GM10266 (cell line): Measurements from ENCODE around the gene PRDM8.

ENCODE experiments used
- DNase-seq: peaks from one replicate; pipeline ENCODE4 v3.0.0; 2012; ENCODE audit errors: extremely low spot score
- TF ChIP-seq, protein P1 (sequence below): IDR thresholded peaks from 2 replicates; pipeline ENCODE4 v1.5.1; 2012; ENCODE audit warnings: mild to moderate bottlenecking, low read depth; ENCODE audit not compliant: control insufficient read depth, insufficient read depth; ENCODE audit errors: missing control alignments

Gene PRDM8

DNA sequence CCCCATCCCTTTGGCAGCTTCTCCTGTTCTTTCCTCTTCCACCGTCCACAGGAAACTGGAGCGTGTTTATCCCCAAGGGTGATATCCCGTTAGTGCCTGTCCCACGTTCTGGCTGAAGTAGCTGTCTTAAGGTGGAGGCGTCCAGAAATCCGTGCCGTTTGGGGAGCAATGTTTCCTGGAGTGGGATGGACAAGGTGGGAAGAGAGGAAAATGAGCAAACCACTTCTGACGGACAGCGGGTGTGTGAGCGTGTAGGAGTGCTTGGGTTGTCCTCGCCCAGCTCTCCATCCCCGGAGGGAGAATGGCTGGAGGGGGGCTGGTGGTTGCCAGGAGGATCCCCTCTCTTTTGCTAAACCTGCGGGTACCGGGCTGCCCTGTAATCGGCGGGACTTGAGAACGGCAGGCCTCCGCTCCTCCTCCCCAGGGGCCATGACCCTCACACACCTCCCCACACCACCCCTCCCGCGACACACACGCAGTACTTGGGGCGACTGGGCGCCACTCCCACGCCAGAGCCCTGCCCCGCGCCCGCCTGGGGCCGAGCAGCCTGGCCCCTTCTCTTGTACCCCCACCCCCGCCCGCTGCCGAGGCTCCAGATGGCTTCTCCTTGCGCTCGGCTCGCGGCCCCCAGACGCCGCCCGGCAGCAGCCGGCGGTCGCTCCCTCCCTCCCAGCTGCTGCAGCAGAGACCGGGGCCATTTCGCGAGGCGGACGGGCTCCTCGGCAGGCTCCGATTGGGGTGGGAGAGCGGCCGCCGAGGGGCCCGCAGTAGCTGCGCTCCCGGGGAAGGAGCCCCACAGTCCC, 13.9 kb upstream of the PRDM8 start:
- TF ChIP-seq, protein P1, sequence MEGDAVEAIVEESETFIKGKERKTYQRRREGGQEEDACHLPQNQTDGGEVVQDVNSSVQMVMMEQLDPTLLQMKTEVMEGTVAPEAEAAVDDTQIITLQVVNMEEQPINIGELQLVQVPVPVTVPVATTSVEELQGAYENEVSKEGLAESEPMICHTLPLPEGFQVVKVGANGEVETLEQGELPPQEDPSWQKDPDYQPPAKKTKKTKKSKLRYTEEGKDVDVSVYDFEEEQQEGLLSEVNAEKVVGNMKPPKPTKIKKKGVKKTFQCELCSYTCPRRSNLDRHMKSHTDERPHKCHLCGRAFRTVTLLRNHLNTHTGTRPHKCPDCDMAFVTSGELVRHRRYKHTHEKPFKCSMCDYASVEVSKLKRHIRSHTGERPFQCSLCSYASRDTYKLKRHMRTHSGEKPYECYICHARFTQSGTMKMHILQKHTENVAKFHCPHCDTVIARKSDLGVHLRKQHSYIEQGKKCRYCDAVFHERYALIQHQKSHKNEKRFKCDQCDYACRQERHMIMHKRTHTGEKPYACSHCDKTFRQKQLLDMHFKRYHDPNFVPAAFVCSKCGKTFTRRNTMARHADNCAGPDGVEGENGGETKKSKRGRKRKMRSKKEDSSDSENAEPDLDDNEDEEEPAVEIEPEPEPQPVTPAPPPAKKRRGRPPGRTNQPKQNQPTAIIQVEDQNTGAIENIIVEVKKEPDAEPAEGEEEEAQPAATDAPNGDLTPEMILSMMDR = no peak
- no peak for DNase-seq

DNA sequence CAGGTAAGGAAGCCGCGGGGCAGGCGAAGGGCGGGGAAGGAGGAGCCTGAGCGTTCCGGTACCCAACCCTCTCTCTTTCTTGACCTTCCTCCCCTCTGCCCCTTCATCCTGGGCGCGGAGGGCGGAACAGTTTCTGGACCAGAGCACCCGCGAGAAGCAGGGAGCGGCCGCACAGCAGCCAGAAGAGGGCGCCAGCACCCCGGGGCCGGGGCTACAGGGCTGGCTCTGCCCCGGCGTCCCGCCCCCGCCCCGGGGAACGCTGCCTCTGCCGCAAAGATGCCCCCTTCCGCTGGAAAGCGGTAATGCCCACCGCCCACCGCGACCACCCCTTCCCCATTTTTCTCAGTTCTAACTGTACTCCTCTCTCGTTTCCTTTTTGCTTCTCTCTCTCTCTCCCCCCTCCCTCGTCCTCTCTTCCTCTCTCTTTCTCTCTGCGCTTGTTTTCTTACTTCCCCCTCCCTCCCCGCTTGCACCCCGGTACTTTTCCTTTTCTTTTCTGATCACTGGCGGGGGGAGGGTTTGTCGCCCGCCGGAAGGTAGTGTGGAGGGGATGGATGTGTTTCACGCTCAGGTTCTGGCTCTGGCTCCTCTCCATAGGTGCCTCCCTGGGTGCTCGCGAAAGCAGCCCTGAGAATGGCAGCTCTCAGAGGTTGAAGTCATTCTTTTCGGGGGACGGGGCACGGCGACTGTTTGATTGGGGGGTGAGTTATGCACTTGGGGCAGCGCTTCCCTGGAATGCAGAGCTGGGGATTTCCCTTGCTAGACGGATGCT, 13.1 kb upstream of the PRDM8 start:
- TF ChIP-seq, protein P1 = peak; percentile 86
- peak; percentile 91 for DNase-seq

DNA sequence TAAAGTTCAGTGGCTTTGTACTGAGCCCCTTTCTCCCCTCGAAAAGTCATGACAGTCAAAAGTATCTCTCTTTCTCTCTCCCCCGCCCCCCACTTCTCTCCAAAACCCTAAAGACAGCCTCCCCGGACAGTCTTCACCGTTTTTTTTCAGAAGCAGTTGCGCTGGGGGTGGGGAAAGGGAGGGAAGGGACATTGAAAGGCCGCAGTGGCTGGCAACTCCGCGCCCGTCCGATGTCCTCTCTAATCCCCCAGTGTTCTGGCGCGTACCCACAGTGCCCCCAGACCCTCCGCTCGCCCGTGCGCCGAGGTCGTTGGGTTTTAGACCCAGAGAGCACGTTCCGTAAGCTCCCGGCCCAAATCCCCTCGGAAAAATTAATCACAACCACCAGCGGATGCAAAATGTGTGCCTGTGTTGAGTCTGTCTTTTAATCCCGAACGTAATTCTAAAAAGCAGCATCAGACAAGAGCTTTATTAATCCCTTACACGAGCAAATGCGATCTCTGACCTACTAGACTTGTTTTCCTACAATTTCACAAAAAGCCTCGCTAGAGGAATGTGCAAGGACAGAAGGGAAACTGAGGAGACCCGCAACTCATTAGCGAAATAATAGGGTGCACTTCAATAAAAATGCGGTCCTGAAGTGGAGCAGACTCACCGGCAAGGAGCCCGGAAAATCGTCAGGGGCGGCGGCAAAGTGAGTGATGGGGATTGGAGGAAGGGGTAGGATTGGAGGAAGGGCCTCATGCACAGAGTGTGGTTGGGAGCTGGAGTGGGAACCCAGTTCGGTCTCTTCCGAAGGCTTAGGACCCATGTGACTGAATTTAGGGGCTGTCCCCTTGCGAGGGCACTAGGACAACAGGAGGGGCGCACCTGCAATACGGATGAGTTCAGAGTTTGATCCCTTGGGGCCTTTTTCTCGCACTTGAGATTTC, 12.2 kb upstream of the PRDM8 start:
- TF ChIP-seq, protein P1 = no peak
- DNase-seq = peak; percentile 18

DNA sequence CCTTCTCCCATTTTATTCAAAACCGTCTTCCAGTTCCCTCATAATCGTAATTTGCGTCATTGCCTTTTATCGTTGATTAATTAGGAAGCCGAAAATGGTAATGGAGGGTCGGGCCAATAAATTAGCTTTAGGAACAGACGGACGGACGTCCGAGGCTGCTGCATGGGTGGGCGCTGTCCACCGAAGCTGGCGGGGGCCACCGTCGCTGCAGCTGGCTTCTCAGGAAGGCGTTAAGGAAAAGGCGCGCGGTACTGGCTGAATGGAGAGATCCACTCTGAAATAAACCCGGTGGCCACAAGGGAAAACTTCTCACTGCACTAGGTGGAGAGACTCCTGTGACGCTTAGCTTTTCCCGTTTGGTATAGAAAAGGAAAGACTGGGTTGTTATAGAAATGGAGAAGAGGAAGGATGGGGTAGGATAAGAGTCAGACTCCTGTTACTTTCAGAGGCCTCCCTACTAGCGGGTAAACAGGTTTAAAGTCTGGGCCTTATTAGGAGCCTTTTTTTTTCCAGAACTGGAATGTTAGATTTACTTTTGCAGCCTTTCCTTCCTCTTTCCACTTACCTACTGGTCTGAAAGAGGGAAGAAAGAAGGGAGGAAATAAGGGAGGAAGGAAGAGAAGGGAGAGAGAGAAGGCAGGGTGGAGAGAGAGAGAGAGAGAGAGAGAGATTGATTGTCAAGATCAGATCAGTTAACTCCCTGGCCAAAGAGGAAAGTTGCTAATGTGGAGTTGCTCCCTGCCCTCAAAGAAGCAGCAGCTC, 11.3 kb upstream of the PRDM8 start:
- TF ChIP-seq, protein P1 = no peak

DNA sequence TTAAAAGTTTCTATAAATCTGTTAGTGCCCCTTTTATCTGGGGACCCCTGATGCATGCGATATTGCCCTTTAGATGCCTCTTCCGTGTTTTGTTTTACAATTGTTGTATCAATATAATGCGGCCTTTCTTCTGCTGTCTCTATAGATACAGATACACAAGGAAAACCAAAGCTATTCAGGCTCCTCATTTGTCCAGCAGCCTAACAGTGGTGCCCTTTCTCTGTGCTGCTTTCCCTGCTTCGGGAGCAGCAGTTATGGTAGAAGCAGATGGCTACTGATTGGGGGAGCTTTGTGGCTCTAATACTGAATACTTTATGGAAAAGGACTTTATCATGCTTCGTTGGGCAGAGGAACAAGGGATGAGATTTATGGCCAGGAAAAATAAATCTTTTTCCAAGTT, 10.6 kb upstream of the PRDM8 start:
- DNase-seq = no peak
- TF ChIP-seq, protein P1 = no peak

More for the DNA sequence above, 11.3 kb upstream of the PRDM8 start:
- no peak for DNase-seq

DNA sequence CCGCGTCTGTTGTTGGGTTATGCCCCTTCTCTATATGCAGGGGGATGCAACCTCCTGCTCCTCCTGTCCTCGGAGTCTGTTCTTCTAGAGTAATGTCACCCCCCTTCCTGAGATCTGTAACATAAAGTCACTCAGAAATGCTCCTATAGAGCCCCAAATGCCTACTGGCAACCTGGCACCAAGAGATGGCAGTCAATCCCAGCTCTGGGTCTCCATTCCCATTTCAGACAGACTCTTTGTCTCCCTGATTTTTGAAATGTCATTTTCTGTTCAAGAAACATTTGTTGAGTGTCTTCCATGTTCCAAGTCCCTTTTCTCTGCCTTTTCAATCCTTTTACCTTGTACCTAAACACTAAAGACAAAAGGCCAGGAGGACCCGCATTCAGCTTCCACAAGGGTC, 9.6 kb upstream of the PRDM8 start:
- TF ChIP-seq, protein P1 = no peak

More for the DNA sequence above, 9.6 kb upstream of the PRDM8 start:
- no peak for DNase-seq
